Activated naive CD4-positive, alpha-beta T cell treated with anti-CD3 and anti-CD28 coated beads, Interleukin-2, amount 50 U/mL, for 72 hours (primary cell): ENCODE data around the gene TXK. TPM values are rescaled to one million over a fixed set of nuclear protein-coding genes. Genes with fewer than 3 reads are reported as not detected.

Experiments used
- ATAC-seq, 2 donors: fragments of 150-1000 bp; cut with Tn5 transposase; 2 replicates each; pipeline ENCODE4 v1.10.0; 2021; ENCODE audit warnings: mild to moderate bottlenecking in 2 of 2, moderate library complexity in 2 of 2
- DNase-seq, 2 donors: peaks; one replicate each; pipeline ENCODE4 v3.0.0; 2021 to 2022; ENCODE audit warnings: low spot score in 2 of 2
- H3K27ac Mint-ChIP-seq, 2 donors: one replicate each; pipeline ENCODE4 v1.8.0; 2022; ENCODE audit warnings: mild to moderate bottlenecking in 2 of 2, mixed read lengths in 2 of 2
- H3K36me3 Mint-ChIP-seq, 2 donors: one replicate each; pipeline ENCODE4 v1.8.0; 2022; ENCODE audit warnings: mixed read lengths in 2 of 2
- H3K9me3 Mint-ChIP-seq, 2 donors: one replicate each; pipeline ENCODE4 v1.8.0; 2022; ENCODE audit warnings: mixed read lengths in 2 of 2
- total RNA-seq, 2 donors: library from RNA; stranded (reverse); gene quantifications; one replicate each; pipeline ENCODE4 v1.2.3, GENCODE V29; 2022

Gene TXK
- total RNA-seq, 2 donors from 2014 or later, result 16.4 to 48.2 TPM

- Mint-ChIP-seq H3K36me3 (peaks cover 5 to 39% of the 10 kb centered on the region in 2 donors), H3K27ac (peak overlapping the region; percentile 37 to 67), H3K9me3 (no peaks in the 10 kb centered on the region)
- DNase-seq (no peak), ATAC-seq (no peak)
These were observed 48.0 kb downstream of the TXK start for GRCh38 chr4:48085821-48086589.

GRCh38 chr4:48082956-48083355, 51.1 kb downstream of the TXK start:
- DNase-seq (no peak), ATAC-seq (peak in 1 of 2 donors; percentile 20)
- Mint-ChIP-seq H3K9me3 (no peaks in the 10 kb centered on the region), H3K27ac (no peak overlapping the region), H3K36me3 (peaks cover 5 to 56% of the 10 kb centered on the region in 2 donors)

- ATAC-seq (no peak), DNase-seq (no peak)
- no peaks in the 10 kb centered on the region for H3K9me3 Mint-ChIP-seq
- peaks cover 5 to 50% of the 10 kb centered on the region in 2 donors for H3K36me3 Mint-ChIP-seq
- H3K27ac Mint-ChIP-seq, result no peak overlapping the region
These were observed 52.9 kb downstream of the TXK start for GRCh38 chr4:48081196-48081595.

GRCh38 chr4:48079972-48080391, 54.1 kb downstream of the TXK start:
- Mint-ChIP-seq H3K36me3 (peaks cover 5 to 43% of the 10 kb centered on the region in 2 donors), H3K9me3 (no peaks in the 10 kb centered on the region), H3K27ac (peak overlapping the region; percentile 46 to 48)
- DNase-seq, result no peak
- no peak for ATAC-seq

GRCh38 chr4:48078862-48079655, 55.0 kb downstream of the TXK start:
- DNase-seq (no peak), ATAC-seq (no peak)
- Mint-ChIP-seq H3K9me3 (no peaks in the 10 kb centered on the region), H3K27ac (peak overlapping the region in 1 of 2 donors; percentile 46), H3K36me3 (peaks cover 5 to 33% of the 10 kb centered on the region in 2 donors)

- no peak for ATAC-seq
- no peak for DNase-seq
- no peaks in the 10 kb centered on the region for H3K9me3 Mint-ChIP-seq
- H3K27ac Mint-ChIP-seq, result no peak overlapping the region
- peaks cover 5 to 31% of the 10 kb centered on the region in 2 donors for H3K36me3 Mint-ChIP-seq
These were observed 55.6 kb downstream of the TXK start for GRCh38 chr4:48078425-48078824.

DNA sequence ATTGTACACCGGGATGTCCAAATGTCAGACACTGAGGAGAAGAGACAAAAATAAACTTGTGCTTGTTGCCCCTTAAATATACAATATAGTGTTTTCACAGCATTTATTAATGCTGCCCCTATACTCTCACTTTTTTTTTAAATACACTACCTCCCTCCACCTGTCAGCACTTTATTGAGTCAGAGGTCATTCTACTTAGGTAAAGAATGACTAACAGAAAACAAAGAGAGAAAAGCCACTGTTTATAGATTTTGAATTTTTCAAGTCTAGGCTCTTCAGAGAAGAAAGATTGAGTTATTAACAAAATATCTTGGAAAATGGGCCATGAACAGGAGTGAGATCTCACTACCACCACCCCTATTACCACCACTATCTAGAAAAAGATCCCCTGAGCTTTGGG, 59.4 kb downstream of the TXK start:
- DNase-seq, result no peak
- H3K9me3 Mint-ChIP-seq, result no peaks in the 10 kb centered on the region
- H3K27ac Mint-ChIP-seq, result no peak overlapping the region
- no peak for ATAC-seq
- peaks cover 0 to 21% of the 10 kb centered on the region in 2 donors for H3K36me3 Mint-ChIP-seq

GRCh38 chr4:48073567-48074103, 60.4 kb downstream of the TXK start:
- ATAC-seq (no peak), DNase-seq (no peak)
- no peak overlapping the region for H3K27ac Mint-ChIP-seq
- H3K9me3 Mint-ChIP-seq, result no peaks in the 10 kb centered on the region
- peaks cover 0 to 18% of the 10 kb centered on the region in 2 donors for H3K36me3 Mint-ChIP-seq

GRCh38 chr4:48071191-48071590, 62.9 kb downstream of the TXK start:
- Mint-ChIP-seq H3K9me3 (no peaks in the 10 kb centered on the region), H3K27ac (no peak overlapping the region), H3K36me3 (peaks cover 4 to 33% of the 10 kb centered on the region in 2 donors)
- DNase-seq (no peak), ATAC-seq (no peak)

DNA sequence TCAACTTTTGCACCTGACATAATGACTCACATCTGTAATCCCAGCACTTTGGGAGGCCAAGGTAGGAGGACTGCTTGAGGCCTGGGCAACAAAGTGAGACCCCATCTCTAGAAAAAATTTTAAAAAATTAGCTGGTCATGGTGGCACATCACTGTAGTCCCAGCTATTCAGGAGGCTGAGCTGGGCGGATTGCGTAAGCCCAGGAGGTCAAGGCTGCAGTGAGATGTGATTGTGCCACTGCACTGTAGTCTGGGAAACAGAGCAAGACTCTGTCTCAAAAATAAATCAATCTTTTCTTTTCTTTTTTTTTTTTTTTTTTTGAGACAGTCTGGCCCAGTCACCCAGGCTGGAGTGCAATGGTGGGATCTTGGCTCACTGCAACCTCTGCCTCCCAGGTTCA, 65.0 kb downstream of the TXK start:
- DNase-seq (no peak), ATAC-seq (no peak)
- Mint-ChIP-seq H3K36me3 (peaks cover 4 to 33% of the 10 kb centered on the region in 2 donors), H3K9me3 (peaks cover 0 to 5% of the 10 kb centered on the region in 2 donors), H3K27ac (no peak overlapping the region)

GRCh38 chr4:48068182-48068581, 65.9 kb downstream of the TXK start:
- ATAC-seq, result peak in 1 of 2 donors; percentile 54
- Mint-ChIP-seq H3K27ac (no peak overlapping the region), H3K9me3 (peaks cover 0 to 5% of the 10 kb centered on the region in 2 donors), H3K36me3 (peaks cover 4 to 33% of the 10 kb centered on the region in 2 donors)
- DNase-seq, result no peak

GRCh38 chr4:48067536-48067935, 66.5 kb downstream of the TXK start:
- H3K27ac Mint-ChIP-seq, result no peak overlapping the region
- peaks cover 4 to 35% of the 10 kb centered on the region in 2 donors for H3K36me3 Mint-ChIP-seq
- H3K9me3 Mint-ChIP-seq, result peaks cover 0 to 5% of the 10 kb centered on the region in 2 donors
- ATAC-seq (no peak), DNase-seq (no peak)

DNA sequence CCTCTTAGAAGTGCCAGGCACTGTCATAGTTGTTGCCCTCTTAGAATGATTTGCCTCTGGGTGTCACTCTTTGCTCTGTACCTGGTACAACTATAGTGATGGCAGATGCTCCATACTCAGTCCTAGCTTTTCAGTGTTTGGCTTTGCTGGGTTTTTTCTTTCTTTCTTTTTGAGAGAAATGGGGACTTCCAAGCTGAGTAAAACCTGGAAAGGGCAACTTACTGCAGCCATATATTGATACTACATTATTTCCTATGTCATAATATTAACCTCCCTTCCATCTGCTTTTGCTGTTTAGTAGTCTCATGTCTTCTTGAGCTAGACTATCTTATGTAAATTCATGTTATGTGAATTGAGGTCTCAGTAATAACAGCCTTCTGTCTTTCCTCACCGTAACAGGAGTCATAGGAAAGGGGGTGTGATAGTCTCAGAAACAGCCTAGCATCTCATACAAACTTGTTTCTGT, 68.4 kb downstream of the TXK start:
- peak overlapping the region; percentile 49 to 79 for H3K27ac Mint-ChIP-seq
- DNase-seq (no peak), ATAC-seq (peak; percentile 86 to 90)
- H3K9me3 Mint-ChIP-seq, result peaks cover 8 to 13% of the 10 kb centered on the region in 2 donors
- peaks cover 19 to 54% of the 10 kb centered on the region in 2 donors for H3K36me3 Mint-ChIP-seq

DNA sequence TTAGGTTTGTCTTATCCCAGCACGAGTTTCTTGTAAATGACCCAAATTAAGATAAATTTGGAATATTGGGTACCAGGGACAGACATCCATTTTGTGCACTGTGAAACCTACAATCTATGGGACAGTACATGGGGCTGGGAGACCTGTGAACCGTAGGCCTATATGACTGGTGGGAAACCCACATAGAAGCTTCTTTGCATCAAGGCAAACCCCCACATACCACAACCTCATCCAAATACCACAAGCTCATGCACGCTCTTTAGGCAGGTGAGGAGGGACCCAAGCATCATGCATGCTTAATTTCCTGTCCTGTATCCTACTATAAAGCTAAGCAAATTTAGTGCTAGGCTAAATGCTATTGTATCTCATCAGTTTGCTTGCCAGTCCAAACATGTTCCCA, 69.7 kb downstream of the TXK start:
- peaks cover 24 to 54% of the 10 kb centered on the region in 2 donors for H3K36me3 Mint-ChIP-seq
- DNase-seq (no peak), ATAC-seq (peak; percentile 28 to 65)
- H3K9me3 Mint-ChIP-seq, result peaks cover 17 to 20% of the 10 kb centered on the region in 2 donors
- no peak overlapping the region for H3K27ac Mint-ChIP-seq

- Mint-ChIP-seq H3K9me3 (peaks cover 17 to 19% of the 10 kb centered on the region in 2 donors), H3K36me3 (peaks cover 19 to 26% of the 10 kb centered on the region in 2 donors), H3K27ac (no peak overlapping the region)
- ATAC-seq, result no peak
- no peak for DNase-seq
These were observed 75.2 kb downstream of the TXK start for GRCh38 chr4:48058617-48059530.

DNA sequence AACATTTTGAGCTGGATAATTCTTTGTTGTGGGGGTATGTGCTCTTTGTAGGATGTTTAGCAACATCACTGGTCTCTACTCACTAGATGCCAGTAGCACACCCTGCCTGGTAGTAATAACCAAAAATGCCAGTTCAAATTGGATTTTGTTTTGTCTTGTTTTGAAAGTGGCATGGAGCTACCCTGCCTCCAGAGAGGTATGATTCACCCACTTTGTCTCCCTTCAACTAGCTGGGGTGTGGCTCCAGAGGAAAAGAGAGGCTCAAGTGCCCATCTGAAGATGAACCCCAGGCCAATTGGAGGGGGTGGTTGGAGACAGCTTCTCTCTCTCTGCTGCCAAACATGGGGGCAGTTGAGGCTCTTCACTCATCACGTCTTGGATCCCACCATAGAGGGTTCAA, 83.0 kb downstream of the TXK start:
- H3K9me3 Mint-ChIP-seq, result no peaks in the 10 kb centered on the region
- H3K36me3 Mint-ChIP-seq, result no peaks in the 10 kb centered on the region
- no peak for ATAC-seq
- H3K27ac Mint-ChIP-seq, result no peak overlapping the region
- DNase-seq, result no peak
